HG03432 (cell line): Measurements from ENCODE around the gene FAM20A.

Experiments
- ATAC-seq: cut with Tn5 transposase; IDR thresholded peaks from one replicate; pipeline ENCODE4 v1.9.1; 2021; ENCODE audit warnings: mild to moderate bottlenecking, moderate library complexity; ENCODE audit not compliant: unreplicated experiment

Gene FAM20A

GRCh38 chr17:68611353-68612208 is 10.4 kb upstream of the FAM20A start:
- no peak for ATAC-seq

- no peak for ATAC-seq
Observed at GRCh38 chr17:68610554-68610953, 9.4 kb upstream of the FAM20A start.

GRCh38 chr17:68608515-68609130 is 7.5 kb upstream of the FAM20A start:
- no peak for ATAC-seq

- ATAC-seq: no peak
Observed at GRCh38 chr17:68606451-68607307, 5.5 kb upstream of the FAM20A start.

GRCh38 chr17:68605914-68606313 is 4.7 kb upstream of the FAM20A start:
- ATAC-seq: no peak

GRCh38 chr17:68603656-68604055 is 2.5 kb upstream of the FAM20A start:
- ATAC-seq: no peak

- ATAC-seq: no peak
Observed at GRCh38 chr17:68603027-68603426, 1.9 kb upstream of the FAM20A start.

- no peak for ATAC-seq
Observed at GRCh38 chr17:68602289-68602688, 1.1 kb upstream of the FAM20A start.

- no peak for ATAC-seq
Observed at GRCh38 chr17:68601565-68602288, 560 bp upstream of the FAM20A start.

GRCh38 chr17:68600067-68600930 is 868 bp downstream of the FAM20A start:
- ATAC-seq: no peak

GRCh38 chr17:68599552-68600066 is 1.6 kb downstream of the FAM20A start:
- ATAC-seq: no peak

GRCh38 chr17:68599091-68599490 is 2.1 kb downstream of the FAM20A start:
- ATAC-seq: no peak

GRCh38 chr17:68598545-68598961 is 2.6 kb downstream of the FAM20A start:
- ATAC-seq: no peak

- no peak for ATAC-seq
Observed at GRCh38 chr17:68598074-68598473, 3.1 kb downstream of the FAM20A start.

- no peak for ATAC-seq
Observed at GRCh38 chr17:68596411-68596945, 4.7 kb downstream of the FAM20A start.

GRCh38 chr17:68595986-68596385 is 5.2 kb downstream of the FAM20A start:
- no peak for ATAC-seq

GRCh38 chr17:68595496-68595895 is 5.7 kb downstream of the FAM20A start:
- no peak for ATAC-seq

GRCh38 chr17:68594552-68594951 is 6.6 kb downstream of the FAM20A start:
- ATAC-seq: no peak
